ENCODE measurements around the gene SH3PXD2A.

GRCh38 chr10:103599907-103600306, 255.5 kb downstream of the SH3PXD2A start:
- TF ChIP-seq CTCF (conservative IDR thresholded peaks at IDR 0.05; ENCODE audit: low read depth, low read length) (no peak), RAD21 (IDR thresholded peaks at IDR 0.05; ENCODE audit: low read length) (no peak)
